ENCODE data around the gene SMURF1.

SMURF1 gene

DNA sequence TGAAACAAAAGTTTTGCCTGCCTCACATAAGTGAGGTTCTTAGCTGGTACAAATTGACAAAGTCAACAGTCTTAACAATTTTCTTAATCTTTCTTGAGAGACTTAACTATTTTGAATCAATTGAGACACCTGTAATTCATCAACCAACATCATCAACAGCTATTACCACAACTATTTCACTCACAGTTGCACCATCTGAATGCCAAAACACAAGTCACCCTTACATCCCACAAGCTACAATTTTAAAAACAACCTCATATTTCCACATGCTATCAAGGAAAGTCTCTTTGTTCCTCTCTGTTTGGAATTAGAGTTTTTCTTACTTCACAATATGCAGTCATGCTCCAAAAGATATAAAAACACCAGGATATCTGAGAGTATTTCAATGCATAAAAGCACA, 4.9 kb downstream of the SMURF1 start:
- no peak for TF ChIP-seq EZH2 (IDR thresholded peaks at IDR 0.05; ENCODE audit: borderline replicate concordance, low read length)
- TF ChIP-seq, protein P1, sequence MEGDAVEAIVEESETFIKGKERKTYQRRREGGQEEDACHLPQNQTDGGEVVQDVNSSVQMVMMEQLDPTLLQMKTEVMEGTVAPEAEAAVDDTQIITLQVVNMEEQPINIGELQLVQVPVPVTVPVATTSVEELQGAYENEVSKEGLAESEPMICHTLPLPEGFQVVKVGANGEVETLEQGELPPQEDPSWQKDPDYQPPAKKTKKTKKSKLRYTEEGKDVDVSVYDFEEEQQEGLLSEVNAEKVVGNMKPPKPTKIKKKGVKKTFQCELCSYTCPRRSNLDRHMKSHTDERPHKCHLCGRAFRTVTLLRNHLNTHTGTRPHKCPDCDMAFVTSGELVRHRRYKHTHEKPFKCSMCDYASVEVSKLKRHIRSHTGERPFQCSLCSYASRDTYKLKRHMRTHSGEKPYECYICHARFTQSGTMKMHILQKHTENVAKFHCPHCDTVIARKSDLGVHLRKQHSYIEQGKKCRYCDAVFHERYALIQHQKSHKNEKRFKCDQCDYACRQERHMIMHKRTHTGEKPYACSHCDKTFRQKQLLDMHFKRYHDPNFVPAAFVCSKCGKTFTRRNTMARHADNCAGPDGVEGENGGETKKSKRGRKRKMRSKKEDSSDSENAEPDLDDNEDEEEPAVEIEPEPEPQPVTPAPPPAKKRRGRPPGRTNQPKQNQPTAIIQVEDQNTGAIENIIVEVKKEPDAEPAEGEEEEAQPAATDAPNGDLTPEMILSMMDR (IDR thresholded peaks at IDR 0.05; ENCODE audit: low read length): no peak
- peaks cover 37% of the 10 kb centered on the region for H3K4me1 ChIP-seq (ENCODE audit: insufficient read depth, low read length, severe bottlenecking)
- no peak overlapping the region for H3K4me3 ChIP-seq (ENCODE audit: low read depth, low read length, poor library complexity, severe bottlenecking)
- H2AFZ ChIP-seq (ENCODE audit: low read length): no peak overlapping the region
- no peak overlapping the region for H3K4me2 ChIP-seq (ENCODE audit: low read length)
- peaks cover 11% of the 10 kb centered on the region for H3K36me3 ChIP-seq (ENCODE audit: insufficient read depth, low read length)
- no peaks in the 10 kb centered on the region for H4K20me1 ChIP-seq (ENCODE audit: insufficient read depth, low read length)
- H3K79me2 ChIP-seq (ENCODE audit: insufficient read depth, low read length): peaks cover 73% of the 10 kb centered on the region
- H3K9me2 ChIP-seq (ENCODE audit: low read depth, low read length): no peaks in the 10 kb centered on the region
- no peaks in the 10 kb centered on the region for H3K9me3 ChIP-seq (ENCODE audit: low read length)
- no peaks in the 10 kb centered on the region for H3K27me3 ChIP-seq (ENCODE audit: insufficient read depth, low read length)
- H3F3A ChIP-seq (ENCODE audit: insufficient read depth, low read length): peaks cover 8% of the 10 kb centered on the region; the same call in 1 of the 2 replicates
- H3K27ac ChIP-seq (ENCODE audit: low read depth, low read length, poor library complexity, severe bottlenecking): no peak overlapping the region
- no peak overlapping the region for H3K9ac ChIP-seq (ENCODE audit: low read length)

DNA sequence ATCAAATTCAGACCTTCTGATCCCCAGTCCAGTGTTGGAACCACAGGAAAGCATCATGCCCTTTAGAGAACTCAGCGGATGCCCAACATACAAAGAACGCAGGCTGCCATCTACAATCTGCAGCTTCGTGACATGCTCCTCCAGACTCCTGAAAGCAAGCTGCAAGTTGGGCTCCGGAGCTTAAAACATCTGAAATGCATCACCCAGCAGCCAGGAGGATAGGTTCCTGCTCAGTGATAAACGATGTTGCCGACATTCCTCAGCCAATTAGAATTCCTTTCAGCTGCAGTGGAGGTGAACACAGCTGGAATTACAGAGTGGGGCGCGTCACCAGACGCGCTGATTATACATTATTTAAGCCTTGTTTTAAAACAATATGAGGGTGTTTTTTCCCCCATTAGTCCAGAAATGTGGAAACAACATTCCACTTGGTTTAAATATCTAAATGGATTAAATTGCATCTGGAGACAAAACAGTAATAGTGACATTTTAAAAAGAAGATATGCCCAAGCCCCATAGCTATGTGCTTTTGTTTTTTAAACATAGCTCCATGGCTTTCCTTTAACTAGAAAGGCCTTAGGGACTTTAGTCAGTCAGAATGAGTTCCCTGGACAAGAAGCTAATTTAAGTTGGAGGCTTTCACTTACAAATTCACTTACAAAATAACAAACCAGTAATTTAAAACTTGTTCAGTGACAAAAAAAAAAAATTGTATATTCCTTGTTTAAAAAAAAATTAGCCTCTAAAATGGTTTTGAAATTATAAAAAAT, 6.3 kb downstream of the SMURF1 start:
- Histone ChIP-seq H3K9me3 (ENCODE audit: low read length) (no peaks in the 10 kb centered on the region), H3K27me3 (ENCODE audit: insufficient read depth, low read length) (no peaks in the 10 kb centered on the region), H3K27ac (ENCODE audit: low read depth, low read length, poor library complexity, severe bottlenecking) (no peak overlapping the region), H3K9me2 (ENCODE audit: low read depth, low read length) (no peaks in the 10 kb centered on the region), H3K4me2 (ENCODE audit: low read length) (no peak overlapping the region), H2AFZ (ENCODE audit: low read length) (no peak overlapping the region), H3K4me3 (ENCODE audit: low read depth, low read length, poor library complexity, severe bottlenecking) (no peak overlapping the region), H4K20me1 (ENCODE audit: insufficient read depth, low read length) (no peaks in the 10 kb centered on the region), H3K4me1 (ENCODE audit: insufficient read depth, low read length, severe bottlenecking) (peaks cover 40% of the 10 kb centered on the region), H3K36me3 (ENCODE audit: insufficient read depth, low read length) (peaks cover 11% of the 10 kb centered on the region), H3F3A (ENCODE audit: insufficient read depth, low read length) (peaks cover 8% of the 10 kb centered on the region; the same call in 1 of the 2 replicates), H3K9ac (ENCODE audit: low read length) (no peak overlapping the region), H3K79me2 (ENCODE audit: insufficient read depth, low read length) (peaks cover 88% of the 10 kb centered on the region)
- TF ChIP-seq, protein P1 (IDR thresholded peaks at IDR 0.05; ENCODE audit: low read length): no peak
- no peak for TF ChIP-seq EZH2 (IDR thresholded peaks at IDR 0.05; ENCODE audit: borderline replicate concordance, low read length)

DNA sequence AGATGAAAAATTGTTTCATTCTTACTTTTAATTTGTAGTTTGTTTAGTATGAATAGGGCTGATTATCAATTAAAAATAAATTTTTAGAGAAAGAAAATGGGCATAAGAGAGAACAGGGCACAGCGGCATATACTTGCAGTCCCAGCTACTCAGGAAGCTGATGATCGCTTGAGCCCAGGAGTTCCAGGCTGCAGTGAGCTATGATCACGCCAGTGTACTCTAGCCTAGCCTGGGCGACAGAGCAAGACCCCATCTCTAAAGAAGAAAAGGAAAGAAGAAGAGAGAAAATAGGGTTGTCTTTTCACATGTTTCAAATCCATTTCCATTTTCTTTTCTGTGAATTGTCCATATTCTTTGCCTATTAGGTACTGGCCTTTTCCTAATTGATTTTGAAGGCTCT, 8.0 kb downstream of the SMURF1 start:
- H3K27ac ChIP-seq (ENCODE audit: low read depth, low read length, poor library complexity, severe bottlenecking): no peak overlapping the region

More for the DNA sequence above, 8.0 kb downstream of the SMURF1 start:
- H3K9me3 ChIP-seq (ENCODE audit: low read length): no peaks in the 10 kb centered on the region
- no peak overlapping the region for H2AFZ ChIP-seq (ENCODE audit: low read length)
- H3K36me3 ChIP-seq (ENCODE audit: insufficient read depth, low read length): no peaks in the 10 kb centered on the region
- H3K79me2 ChIP-seq (ENCODE audit: insufficient read depth, low read length): peaks cover 92% of the 10 kb centered on the region
- H3K27me3 ChIP-seq (ENCODE audit: insufficient read depth, low read length): no peaks in the 10 kb centered on the region
- H3K4me1 ChIP-seq (ENCODE audit: insufficient read depth, low read length, severe bottlenecking): peaks cover 30% of the 10 kb centered on the region
- H3K4me3 ChIP-seq (ENCODE audit: low read depth, low read length, poor library complexity, severe bottlenecking): no peak overlapping the region
- no peak for TF ChIP-seq EZH2 (IDR thresholded peaks at IDR 0.05; ENCODE audit: borderline replicate concordance, low read length)
- TF ChIP-seq, protein P1 (IDR thresholded peaks at IDR 0.05; ENCODE audit: low read length): no peak
- peaks cover 6% of the 10 kb centered on the region; the same call in 1 of the 2 replicates for H3F3A ChIP-seq (ENCODE audit: insufficient read depth, low read length)
- H3K4me2 ChIP-seq (ENCODE audit: low read length): no peak overlapping the region
- H3K9ac ChIP-seq (ENCODE audit: low read length): no peak overlapping the region
- no peaks in the 10 kb centered on the region for H3K9me2 ChIP-seq (ENCODE audit: low read depth, low read length)
- H4K20me1 ChIP-seq (ENCODE audit: insufficient read depth, low read length): no peaks in the 10 kb centered on the region
